Measurements from ENCODE around the gene RUFY2.
A peak's percentile ranks its signal among the peaks of the same experiment; 100 is the strongest.

Gene RUFY2

DNA sequence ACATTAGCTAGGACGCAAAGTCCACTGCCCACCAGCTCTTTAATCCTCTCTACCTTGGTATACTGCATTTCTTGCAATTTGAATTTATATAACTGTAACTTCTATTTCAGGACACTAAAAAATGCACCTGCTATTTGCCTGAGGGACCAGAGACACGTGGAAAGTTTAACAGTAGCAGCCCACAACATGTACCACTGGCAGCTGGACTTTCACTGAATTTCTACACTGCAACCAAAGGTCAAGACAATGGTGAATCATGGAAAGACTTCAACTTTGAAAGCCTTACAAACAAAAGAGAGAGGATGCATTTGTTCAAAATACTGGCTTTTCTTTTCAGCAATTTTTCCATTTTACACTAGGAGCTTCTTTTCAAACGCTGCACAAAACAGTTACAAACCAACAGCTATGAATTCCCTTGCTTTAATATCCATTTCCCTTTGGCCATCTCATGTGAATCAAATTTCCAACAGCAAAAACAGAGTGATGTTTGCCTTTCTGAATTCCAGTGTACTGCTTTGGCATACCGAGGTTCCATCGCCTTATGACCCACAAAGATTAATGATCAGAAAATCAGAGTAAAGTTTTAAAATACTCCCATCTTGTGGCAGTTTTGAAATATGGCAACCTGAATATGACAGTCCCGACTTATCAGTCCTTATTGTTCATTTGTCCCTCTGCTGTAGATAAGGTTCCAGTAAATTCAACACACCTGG, 105.1 kb downstream of the RUFY2 start:
- in situ Hi-C loops (cut with MboI; ENCODE audit: low sequenced_read_pairs, unreplicated experiment), result loop anchor here (25.0 kb wide), 1 partner anchor 440 kb away; no protein-coding TSS in a partner anchor
- peak; percentile 55 for DNase-seq (ENCODE audit: low spot score)
- TF ChIP-seq, protein P1, sequence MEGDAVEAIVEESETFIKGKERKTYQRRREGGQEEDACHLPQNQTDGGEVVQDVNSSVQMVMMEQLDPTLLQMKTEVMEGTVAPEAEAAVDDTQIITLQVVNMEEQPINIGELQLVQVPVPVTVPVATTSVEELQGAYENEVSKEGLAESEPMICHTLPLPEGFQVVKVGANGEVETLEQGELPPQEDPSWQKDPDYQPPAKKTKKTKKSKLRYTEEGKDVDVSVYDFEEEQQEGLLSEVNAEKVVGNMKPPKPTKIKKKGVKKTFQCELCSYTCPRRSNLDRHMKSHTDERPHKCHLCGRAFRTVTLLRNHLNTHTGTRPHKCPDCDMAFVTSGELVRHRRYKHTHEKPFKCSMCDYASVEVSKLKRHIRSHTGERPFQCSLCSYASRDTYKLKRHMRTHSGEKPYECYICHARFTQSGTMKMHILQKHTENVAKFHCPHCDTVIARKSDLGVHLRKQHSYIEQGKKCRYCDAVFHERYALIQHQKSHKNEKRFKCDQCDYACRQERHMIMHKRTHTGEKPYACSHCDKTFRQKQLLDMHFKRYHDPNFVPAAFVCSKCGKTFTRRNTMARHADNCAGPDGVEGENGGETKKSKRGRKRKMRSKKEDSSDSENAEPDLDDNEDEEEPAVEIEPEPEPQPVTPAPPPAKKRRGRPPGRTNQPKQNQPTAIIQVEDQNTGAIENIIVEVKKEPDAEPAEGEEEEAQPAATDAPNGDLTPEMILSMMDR (IDR thresholded peaks at IDR 0.05; ENCODE audit: borderline replicate concordance, control extremely low read depth, extremely low read depth, insufficient read depth, missing control alignments), result peak; percentile 34

DNA sequence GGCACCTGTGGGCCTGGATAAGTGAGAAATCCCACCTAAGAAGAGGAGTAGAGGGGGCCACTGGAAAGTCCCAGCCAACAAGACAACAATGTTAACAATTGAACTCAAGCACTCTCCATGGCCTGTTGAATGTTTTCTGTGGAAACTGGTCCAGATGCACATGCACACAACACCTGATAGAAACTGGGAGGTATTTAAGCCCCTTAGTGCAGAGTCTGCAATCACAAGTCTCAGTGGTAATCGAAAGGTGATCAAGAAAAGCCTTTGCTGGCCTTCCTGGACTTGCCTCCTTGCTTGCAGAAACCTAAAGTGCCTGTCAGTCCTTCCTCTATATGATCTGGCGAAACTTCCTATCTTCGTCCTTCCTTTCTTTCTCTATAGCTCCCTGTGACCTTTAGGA, 105.8 kb downstream of the RUFY2 start:
- in situ Hi-C loops (cut with MboI; ENCODE audit: low sequenced_read_pairs, unreplicated experiment), result loop anchor here (25.0 kb wide), 1 partner anchor 439 kb away; no protein-coding TSS in a partner anchor
- DNase-seq (ENCODE audit: low spot score), result no peak
- TF ChIP-seq, protein P1 (IDR thresholded peaks at IDR 0.05; ENCODE audit: borderline replicate concordance, control extremely low read depth, extremely low read depth, insufficient read depth, missing control alignments), result no peak

DNA sequence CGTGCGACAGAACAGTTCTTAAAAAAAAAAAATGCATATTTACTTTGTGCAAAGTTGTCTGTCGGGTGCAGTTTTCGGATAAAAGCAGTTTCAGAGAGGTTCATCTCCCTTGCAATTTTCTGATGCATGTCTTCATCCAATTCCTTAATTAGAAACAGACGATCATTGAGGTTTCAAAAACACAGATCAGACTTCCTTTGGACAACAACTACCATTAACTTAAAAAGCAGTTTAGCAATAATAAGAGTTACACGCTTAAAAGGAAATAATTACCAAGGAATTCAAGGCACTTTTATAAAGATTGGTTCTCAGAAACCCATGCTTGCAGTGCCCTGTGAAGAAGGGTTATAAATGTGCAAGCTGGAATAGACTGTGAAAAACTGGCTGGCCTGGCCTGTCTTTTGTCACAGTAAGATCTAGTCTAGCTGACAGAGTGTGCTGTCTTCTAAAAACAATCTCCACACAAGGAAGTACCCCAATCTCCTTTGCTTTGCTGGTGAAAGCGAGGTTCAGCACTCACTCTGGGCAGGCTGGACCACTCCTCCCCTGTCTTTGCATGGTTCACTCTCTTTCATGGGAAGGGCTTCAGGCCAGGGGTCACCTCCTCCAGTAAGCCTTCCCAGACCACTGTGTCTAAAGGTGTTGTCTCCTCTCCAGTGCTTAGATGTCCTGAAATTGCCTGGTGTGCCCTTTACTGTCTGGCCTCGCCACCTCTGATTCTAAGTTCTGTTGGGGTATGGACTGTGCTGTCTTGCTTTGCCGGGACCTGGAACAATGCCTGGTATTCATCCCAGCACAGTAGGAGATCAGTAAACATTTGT, 110.0 kb downstream of the RUFY2 start:
- in situ Hi-C loops (cut with MboI; ENCODE audit: low sequenced_read_pairs, unreplicated experiment), result loop anchor here (10.0 kb wide), 1 partner anchor 82 kb away; no protein-coding TSS in a partner anchor
- TF ChIP-seq, protein P1 (IDR thresholded peaks at IDR 0.05; ENCODE audit: borderline replicate concordance, control extremely low read depth, extremely low read depth, insufficient read depth, missing control alignments), result no peak
- DNase-seq (ENCODE audit: low spot score), result no peak
